Panc1 (cell line): ENCODE measurements around the gene CHID1.

Experiments used
- POLR2AphosphoS5 ChIP-seq: IDR thresholded peaks from 2 replicates; pipeline ENCODE4 v1.6.1; 2012; ENCODE audit warnings: mild to moderate bottlenecking, low read depth, low read length, moderate library complexity
- SIN3A ChIP-seq: IDR thresholded peaks from 2 replicates; pipeline ENCODE4 v1.6.1; 2012; ENCODE audit warnings: low read depth, mild to moderate bottlenecking, low read length, moderate library complexity, borderline replicate concordance; ENCODE audit not compliant: insufficient read depth
- TCF7L2 ChIP-seq: IDR thresholded peaks from 2 replicates; pipeline ENCODE4 v1.6.1; 2011; ENCODE audit warnings: mild to moderate bottlenecking, low read depth, low read length, inconsistent platforms
- TF ChIP-seq, protein P1 (sequence below): fragments of 450-650 bp; IDR thresholded peaks from 2 replicates; pipeline ENCODE4 v1.5.1; 2017; ENCODE audit warnings: mild to moderate bottlenecking
- TF ChIP-seq, protein P2 (sequence below), 2 experiments: IDR thresholded peaks; 2 replicates each; pipeline ENCODE4 v1.6.1; 2011 to 2012; ENCODE audit warnings: low read depth in 2 of 2, control low read depth in 1 of 2, low read length in 1 of 2, mild to moderate bottlenecking in 1 of 2, moderate library complexity in 1 of 2; ENCODE audit not compliant: insufficient read depth in 1 of 2

DNA sequence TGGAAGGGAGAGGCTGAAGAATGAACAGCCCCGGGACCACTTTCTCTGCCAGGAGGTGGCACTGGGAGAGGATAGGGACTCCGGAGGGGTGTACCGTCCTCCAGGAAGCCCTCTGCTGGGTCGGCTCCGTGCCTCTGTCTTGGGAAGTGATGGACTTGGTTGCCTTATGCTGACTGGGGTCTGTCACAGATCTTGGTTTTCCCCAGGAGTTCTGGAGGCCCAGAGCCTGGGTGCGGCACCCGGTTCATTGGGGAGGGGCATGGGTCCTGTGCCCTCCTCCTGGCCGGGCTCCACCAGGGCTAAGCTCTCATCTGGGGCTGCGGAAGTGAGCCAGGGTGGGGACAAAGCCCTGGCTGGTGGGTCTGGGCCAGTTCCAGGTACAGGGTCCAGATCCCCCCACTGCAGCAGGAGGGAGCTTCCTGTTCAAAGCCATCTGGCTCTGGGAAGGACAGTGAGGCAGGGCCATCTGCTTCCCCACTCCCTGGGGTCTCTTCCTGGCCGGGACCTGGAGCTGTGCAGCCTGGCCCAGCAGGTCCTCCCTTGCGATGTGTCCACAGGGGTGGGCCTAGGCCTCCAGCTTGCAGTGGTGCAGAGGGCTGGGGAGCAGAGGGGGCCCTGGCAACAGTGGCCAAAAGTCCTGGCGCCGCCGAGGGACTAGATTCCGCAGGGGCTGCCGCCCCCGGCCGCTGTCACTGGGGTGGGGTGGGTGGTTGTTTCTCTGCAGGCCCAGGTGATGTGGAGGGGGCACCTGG, 14.0 kb upstream of the CHID1 start:
- TF ChIP-seq, protein P1, sequence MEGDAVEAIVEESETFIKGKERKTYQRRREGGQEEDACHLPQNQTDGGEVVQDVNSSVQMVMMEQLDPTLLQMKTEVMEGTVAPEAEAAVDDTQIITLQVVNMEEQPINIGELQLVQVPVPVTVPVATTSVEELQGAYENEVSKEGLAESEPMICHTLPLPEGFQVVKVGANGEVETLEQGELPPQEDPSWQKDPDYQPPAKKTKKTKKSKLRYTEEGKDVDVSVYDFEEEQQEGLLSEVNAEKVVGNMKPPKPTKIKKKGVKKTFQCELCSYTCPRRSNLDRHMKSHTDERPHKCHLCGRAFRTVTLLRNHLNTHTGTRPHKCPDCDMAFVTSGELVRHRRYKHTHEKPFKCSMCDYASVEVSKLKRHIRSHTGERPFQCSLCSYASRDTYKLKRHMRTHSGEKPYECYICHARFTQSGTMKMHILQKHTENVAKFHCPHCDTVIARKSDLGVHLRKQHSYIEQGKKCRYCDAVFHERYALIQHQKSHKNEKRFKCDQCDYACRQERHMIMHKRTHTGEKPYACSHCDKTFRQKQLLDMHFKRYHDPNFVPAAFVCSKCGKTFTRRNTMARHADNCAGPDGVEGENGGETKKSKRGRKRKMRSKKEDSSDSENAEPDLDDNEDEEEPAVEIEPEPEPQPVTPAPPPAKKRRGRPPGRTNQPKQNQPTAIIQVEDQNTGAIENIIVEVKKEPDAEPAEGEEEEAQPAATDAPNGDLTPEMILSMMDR = no peak
- TF ChIP-seq SIN3A (no peak), POLR2AphosphoS5 (no peak), TCF7L2 (no peak)
- TF ChIP-seq, protein P2, sequence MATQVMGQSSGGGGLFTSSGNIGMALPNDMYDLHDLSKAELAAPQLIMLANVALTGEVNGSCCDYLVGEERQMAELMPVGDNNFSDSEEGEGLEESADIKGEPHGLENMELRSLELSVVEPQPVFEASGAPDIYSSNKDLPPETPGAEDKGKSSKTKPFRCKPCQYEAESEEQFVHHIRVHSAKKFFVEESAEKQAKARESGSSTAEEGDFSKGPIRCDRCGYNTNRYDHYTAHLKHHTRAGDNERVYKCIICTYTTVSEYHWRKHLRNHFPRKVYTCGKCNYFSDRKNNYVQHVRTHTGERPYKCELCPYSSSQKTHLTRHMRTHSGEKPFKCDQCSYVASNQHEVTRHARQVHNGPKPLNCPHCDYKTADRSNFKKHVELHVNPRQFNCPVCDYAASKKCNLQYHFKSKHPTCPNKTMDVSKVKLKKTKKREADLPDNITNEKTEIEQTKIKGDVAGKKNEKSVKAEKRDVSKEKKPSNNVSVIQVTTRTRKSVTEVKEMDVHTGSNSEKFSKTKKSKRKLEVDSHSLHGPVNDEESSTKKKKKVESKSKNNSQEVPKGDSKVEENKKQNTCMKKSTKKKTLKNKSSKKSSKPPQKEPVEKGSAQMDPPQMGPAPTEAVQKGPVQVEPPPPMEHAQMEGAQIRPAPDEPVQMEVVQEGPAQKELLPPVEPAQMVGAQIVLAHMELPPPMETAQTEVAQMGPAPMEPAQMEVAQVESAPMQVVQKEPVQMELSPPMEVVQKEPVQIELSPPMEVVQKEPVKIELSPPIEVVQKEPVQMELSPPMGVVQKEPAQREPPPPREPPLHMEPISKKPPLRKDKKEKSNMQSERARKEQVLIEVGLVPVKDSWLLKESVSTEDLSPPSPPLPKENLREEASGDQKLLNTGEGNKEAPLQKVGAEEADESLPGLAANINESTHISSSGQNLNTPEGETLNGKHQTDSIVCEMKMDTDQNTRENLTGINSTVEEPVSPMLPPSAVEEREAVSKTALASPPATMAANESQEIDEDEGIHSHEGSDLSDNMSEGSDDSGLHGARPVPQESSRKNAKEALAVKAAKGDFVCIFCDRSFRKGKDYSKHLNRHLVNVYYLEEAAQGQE (IDR thresholded peaks at IDR 0.05; ENCODE audit: insufficient read depth in 1 of 2, low read depth in 2 of 2, low read length in 1 of 2) = no peak
